HG02840 (cell line): Measurements from ENCODE around the gene CTNNBIP1.

Experiments
- ATAC-seq: cut with Tn5 transposase; IDR thresholded peaks from one replicate; pipeline ENCODE4 v1.9.1; 2021; ENCODE audit warnings: mild to moderate bottlenecking, moderate library complexity, moderate number of reproducible peaks; ENCODE audit not compliant: unreplicated experiment, low FRiP score

Gene CTNNBIP1

DNA sequence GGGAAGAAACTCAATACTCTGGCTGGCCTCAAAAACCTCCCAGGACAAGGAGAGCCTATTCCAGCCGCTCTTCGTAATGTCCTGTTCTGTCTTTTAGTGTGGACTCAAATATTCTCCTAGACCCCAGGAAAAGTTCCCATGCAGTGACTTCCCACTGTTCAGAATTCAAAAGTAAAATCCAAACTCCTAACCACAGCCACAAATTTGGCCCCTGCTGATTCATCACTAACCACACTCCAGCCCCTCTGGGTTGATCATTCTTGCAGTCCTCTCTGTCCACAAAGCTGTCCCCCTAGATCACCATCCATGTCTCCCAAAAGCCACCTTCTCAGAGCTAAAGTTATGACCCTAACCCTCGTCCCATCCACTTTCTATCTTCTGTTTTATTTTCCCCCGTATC, 5.1 kb downstream of the CTNNBIP1 start:
- ATAC-seq: no peak

DNA sequence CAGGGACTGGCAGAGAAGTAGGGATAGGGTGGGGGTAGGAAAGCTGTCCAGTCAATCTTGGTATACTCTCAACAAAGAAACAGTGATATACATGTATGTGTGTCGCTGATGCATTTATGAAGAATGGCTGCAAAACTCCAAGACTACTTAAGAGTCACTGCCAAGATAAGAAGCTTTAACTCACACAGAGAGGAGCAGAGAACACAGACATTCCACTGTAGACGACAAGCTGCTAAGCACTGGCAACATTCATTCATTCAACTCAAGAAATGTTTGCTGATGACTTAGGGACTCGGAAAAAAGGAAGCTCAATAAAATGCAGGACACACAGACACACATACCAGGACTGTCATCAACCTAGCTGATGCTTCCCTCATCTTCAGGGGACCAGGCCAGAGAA, 5.5 kb downstream of the CTNNBIP1 start:
- ATAC-seq: no peak

DNA sequence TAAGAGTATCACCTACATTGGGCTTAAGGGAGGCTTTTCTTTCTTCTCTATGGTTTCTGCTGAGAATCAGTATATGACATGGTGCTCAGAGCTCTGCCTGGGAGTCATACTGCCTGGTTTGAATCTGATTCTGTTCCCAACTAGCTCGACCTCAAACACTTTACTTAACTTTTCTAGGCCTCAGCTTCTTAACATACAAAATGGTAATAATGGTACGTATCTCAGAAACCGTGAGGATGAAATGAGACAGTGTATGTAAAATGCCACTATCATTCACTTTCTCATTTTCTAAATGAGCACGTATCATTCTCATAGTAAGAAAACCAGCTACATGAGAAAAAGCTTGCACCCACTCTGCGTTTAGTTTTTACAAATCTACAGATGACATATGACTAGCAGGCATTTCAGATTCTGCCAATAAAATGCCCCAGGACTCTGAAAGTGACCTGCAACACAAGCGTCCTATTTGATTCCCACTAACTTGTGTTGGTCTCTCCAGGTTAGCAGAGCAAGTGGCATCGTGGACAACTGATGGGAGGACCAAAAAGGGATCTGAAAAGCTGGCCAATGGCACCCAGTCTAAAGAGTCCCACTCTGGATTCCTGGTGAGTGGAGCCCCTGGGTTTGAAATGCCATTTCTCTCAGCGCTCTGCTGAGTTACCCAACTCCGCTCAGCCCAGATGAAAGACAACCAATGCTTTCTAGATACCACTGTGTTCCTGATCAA, 6.1 kb downstream of the CTNNBIP1 start:
- ATAC-seq: no peak

DNA sequence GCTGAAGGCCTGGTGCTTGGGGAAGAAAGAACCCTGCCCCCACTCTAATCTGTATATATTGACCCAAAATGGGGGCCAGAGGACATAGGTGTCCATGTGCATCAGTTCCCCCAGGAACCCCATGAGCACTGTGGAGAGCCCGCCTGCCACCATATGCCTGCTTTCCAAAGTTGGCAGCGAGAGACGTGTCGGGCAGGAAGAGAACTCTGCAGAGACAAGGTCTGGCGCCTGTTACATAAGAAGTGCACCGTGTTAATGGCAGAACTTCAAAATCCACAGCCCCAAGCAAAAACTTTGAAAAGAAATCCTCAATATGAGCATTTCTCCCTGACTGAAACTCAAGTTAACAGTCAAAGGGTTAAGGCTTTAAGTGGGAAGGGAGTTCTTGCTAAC, 8.0 kb downstream of the CTNNBIP1 start:
- no peak for ATAC-seq

DNA sequence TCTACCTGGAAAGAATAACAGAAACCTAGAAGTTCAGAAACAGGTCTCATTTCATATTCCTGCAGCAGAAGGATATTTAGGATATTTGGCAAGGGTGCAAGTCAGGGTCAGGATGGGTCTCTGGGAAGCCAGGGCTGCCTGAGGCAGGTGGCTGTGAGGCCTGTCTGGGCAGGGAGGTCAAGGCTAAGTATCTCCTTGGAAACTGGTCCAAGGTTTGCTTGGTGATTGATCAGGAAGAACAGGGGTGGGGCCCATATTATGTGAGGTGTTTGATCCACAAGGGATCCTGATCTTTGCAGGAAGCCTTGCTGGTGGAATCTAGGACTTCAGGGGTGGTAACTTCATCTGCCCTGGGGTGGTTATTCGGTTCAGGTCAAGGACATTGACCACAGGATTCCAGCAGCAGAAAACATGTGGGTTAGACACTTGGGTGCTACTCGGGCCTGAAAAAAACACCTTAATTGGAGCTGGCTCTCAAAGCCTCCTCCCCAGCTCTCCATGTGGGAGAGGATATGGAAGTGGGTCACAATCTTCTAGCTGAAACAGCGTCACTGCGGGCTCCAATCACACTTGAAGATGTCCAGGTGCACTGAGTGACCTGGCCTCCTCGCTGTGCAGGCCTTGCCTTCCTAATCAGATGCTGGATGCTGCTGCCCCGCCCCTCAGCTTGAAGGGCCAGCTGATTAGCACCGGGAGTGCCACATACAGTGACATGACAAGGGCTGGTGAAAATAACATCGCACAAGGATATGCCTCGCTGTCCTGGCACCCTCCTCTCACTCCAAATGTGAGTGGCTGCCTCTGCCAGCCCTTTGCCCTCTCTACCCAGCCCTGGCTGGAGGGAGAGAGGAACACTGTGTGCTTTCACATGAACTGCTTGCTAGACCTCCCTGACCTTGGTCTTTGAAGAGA, 8.7 kb downstream of the CTNNBIP1 start:
- no peak for ATAC-seq

DNA sequence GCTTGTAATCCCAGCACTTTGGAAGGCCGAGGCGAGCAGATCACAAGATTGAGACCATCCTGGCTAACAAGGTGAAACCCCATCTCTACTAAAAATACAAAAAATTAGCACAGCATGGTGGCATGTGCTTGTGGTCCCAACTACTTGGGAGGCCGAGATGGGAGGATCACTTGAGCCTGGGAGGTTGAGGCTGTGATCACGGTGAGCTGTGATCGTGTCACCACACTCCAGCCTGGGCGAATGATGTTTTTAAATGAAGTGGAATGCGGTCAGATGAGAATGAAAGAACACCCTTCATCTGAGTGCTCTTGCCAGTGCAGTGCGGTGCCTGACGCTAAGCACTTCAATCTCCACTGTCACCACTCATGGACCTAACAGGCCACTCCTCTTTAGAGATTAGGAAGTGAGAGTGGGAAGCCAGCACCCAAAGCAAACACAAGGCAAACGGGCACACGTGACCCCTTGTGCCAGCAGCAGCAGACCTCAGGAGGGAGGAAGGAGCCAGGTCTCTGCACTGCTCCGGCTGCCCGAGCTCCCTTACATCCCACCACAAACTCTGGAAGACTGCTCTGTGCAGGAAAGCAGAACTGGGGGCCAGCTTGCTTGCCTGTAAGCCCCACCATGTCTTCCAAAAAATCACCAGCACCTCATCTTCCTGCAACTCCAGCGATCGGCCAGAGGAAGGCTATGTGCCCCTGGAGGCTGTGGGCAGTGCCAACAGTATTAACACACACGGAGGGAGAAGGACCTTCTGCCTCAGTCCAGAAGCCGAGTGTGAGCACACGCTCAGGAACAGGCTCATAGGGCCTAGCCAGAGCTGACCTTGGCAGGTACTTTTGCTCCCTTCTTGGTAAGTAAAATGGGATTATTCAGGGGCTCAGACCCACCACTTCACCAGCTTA, 9.7 kb downstream of the CTNNBIP1 start:
- no peak for ATAC-seq

DNA sequence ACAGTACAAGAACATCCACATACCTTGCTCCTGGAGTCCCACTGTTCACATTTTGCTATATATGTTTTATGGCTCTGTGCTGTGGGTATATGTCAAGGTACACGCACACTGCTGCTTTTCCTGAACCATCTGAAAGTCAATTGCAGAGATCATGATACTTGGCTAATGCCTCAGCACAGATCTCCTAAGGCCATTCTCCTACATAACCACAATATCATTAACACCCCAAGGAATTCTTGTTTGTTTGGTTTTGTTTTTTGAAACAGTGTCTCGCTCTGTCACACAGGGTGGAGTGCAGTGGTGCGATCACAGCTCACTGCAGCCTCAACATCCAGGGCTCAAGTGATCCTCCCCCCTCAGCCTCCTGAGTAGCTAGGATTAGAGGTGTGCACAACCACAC, 16.0 kb downstream of the CTNNBIP1 start:
- no peak for ATAC-seq

DNA sequence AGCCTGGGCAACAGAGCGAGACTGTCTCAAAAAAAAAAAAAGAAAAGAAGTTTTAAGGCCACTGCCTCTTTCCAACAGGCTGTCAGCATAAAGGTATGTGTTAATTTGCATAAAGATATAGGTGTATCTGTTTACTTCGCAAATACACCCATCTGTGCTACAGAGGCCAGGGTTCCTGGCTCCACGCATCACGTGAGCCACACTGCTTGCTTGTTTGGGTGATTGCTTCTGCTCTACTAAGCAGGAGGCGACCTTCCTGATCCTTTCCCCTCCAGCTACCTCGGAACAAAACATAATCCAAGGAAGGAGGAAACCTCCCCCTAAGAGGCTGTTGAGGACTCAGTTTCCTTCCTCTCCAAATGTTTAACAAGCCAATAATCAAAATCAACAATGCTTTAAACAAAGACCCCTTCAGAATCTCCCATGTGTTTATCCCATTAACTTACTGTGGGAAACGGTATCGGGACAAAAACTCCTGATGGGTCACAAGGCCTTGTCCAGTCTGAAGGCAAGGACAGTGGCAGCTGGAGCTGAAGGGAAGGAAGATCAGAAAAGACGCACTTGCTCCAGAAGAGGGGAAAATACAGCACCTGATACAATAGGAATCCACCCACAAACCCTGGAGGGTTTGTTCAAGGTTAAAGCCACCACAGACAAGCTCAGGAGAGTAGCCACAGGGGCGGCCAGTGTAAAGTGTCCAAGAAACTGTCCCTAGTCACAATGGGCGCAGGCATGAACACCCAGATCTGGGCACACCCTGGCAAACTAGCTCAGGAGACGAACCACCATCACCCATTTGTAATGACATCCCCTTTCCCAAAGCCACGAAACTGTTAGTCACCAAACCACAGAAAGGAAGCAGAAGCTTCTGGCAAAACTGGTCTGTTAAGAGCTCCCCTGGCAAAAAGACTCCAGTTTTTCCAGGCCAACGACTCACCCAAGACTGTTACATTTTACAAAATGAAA, 17.2 kb downstream of the CTNNBIP1 start:
- ATAC-seq: no peak

DNA sequence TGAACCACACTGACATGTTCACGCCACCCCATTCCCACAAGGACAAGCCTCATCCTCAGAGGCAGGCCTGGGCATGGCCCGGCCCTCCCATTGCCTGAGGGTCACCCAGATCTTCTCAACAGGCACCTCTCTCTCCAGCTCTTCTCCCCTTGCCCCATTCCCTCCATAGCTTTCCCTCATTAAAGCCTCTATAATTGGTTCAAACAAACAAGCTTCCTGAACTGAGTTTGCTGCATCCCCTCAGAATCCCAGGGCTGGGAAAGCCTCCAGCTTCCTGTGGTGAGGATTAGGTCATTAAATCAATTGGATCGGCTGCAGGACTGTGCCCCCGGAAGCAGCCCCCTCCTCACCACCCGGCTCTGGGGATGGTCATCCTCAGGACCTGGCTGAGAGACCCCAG, 18.9 kb downstream of the CTNNBIP1 start:
- no peak for ATAC-seq

DNA sequence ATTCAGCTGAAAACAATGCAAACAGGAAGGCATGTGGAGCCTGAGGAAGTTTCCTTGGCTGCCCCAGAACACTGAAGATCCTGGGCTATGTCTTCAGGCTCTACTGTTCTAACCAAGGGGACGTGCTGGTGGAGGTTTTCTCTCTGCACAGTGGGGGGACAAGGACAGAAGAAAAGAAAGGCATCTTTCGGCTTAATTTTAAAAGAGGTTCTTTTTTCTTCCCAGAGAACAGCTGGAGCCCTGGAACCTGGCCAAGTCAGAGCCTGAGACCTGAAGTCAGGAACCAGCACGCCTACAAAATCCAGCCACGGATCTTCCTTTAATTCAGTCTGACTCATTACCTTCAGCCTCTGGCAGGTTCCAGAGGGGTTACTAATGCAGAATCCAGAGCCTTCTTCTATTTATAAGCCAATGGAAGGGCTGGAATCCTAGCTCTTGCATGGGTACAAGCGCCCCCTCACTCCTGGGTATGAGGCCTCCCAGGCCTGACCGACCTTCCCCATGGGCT, 19.8 kb downstream of the CTNNBIP1 start:
- ATAC-seq: no peak

DNA sequence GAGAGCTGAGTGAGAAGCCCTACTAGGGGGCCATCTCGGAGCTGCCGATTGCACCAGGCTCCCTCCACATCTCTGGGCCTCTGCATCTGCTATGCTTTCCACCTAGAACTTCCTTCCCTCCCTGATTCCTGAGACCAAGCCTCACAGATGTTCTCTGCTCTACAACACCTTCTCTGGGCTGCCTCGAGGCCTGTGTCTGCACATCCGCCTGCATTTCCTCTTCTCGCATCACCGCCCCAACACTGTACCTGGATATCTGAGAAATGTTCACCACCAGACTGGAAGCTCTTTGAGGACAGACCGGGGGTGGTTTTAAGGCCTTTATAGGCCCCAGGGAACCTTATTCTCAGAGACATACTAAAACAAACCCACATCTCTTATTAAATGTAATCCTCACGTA, 20.7 kb downstream of the CTNNBIP1 start:
- ATAC-seq: no peak

DNA sequence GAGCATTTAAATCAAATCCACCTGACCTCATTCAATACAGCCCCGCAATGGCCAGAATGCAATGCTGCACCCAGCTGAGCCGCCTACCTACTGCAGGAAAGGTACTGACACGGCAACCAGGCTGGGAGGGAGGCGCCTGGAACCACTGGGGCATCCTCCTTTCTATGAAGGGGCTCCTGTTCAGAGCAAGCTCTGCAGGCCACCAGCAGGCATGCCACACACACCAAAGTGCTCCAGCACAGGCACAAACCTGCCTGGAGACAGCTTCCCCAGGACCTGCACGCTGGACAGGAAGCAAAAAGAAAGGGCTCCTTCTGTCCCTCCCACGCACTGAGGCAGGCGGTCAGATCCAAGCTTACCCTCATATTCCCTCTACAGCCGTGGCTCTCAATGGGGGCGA, 21.2 kb downstream of the CTNNBIP1 start:
- no peak for ATAC-seq

DNA sequence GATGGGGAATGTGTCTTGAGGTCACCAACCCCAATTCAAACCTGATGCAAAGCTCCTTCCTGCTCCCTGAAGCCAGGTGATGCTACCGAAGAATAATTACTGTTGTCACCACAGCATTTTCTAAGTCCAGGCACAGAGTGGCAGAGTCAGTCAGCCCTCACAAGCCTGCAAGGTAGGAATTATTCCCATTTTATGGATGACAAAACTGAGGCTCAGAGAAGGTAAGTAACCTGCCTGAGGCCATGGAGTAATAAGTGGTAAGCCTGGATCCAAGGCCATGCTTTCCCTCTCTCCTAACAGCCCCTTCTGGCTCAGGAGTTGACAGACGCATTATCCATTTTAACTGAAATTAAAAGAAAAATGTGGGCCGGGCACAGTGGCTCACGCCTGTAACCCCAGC, 23.0 kb downstream of the CTNNBIP1 start:
- no peak for ATAC-seq

DNA sequence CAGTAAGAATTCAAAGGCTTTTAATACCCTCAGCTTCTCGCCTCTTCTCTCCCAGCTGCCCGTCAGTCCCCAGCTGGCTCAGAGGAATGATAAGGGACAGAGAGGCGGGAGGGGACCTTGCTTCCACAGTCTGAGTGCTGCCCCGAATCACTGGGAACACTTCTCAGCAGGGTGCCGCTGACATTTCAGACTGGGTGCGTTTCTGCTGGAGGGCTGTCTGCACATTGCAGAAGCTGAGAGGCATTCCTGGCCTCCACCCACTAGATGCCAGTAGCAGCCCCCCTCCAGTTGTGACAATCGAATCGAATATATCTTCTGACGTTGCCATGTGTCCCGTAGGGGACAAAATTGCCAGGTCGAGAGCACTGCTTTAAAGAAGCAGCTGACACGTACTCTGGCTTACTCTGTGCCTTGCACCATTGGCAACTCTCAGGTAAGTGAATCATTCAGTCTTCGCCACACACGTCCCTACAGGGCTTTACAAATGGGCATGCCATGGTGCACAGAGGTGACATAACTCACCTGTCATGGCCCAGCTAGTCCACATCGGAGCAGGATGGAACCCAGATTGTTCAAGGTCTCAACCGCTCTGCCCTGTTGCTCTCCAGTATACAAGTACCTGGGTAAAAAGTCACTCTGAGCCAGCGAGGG, 23.9 kb downstream of the CTNNBIP1 start:
- no peak for ATAC-seq

DNA sequence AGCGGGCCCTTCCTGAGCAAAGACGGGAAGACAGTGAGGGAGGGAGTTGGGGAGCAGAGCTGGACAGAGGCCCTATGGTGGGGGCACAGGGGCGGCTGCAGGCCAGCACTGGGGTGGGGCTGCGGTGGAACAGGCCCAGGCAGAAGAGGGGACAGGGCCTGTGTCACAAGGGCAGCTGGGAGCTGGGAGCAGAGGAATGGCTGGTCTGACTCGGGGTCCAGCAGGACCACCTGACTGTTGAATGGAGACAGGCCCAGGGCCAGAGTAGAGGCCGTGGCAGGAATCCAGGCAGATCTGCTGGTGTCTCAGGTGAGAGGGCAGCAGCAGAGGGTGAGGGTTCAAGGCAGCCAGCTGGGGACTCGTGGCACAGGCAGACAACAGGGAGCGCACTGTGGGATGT, 25.3 kb downstream of the CTNNBIP1 start:
- no peak for ATAC-seq

DNA sequence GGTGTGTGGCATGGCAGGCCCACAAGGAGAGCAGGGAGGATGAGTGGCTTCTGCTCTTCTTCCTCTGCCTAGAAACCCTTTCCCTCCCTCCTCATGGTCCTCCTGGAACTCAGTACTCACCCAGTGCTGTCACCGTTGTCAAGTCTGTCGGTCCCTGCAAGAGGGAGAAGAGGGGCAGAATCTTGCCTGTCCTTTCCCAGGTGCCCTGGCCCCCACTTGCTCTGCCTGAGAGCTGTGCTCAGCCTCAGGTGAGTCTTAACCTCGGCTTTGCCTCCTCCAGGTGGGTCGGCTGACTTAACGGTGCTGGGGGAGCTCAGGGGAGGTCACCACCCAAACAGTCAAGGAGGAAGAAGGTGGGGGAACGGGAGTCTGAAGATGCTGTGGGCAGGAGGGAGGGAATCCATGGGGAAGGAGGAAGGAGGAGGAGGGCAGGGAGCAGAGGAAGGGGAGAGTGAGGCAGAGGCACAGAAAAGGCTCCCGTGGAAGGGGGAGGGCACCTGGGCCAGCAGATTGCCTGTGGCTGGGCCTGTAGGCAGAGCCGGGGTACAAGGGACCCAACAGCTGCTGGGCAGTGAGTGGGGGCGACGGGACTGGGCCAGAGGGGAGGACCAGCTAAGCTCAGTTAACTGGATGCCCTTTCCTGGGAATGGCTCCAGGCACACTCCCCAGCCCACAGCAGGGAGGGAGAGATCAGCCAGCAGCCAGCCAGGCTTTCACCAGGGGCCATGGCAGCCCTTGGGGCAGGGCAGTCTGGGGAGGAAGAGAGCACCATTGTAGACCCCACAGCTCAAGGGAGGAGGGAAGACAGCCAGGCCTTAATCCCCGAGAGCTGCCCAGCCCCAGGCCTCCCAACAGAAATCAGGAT, 26.3 kb downstream of the CTNNBIP1 start:
- ATAC-seq: no peak

DNA sequence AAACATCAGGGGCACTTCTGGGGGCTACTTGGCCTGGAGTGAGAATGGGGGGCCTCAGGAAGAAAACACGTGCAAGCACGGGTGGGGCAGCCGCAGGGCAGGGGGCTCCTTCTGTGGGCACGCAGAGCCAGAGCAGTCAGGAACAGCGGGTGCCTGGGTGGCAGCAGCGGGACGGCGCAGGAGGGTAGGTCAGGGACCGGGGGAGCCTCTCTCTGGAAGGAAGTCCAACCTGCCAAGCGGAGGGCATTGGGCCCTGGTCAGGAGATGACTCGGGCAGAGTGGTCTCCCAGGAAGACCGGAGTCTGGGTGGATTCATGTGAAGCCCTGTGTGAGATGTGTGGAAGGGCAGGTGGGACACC, 27.1 kb downstream of the CTNNBIP1 start:
- ATAC-seq: no peak

DNA sequence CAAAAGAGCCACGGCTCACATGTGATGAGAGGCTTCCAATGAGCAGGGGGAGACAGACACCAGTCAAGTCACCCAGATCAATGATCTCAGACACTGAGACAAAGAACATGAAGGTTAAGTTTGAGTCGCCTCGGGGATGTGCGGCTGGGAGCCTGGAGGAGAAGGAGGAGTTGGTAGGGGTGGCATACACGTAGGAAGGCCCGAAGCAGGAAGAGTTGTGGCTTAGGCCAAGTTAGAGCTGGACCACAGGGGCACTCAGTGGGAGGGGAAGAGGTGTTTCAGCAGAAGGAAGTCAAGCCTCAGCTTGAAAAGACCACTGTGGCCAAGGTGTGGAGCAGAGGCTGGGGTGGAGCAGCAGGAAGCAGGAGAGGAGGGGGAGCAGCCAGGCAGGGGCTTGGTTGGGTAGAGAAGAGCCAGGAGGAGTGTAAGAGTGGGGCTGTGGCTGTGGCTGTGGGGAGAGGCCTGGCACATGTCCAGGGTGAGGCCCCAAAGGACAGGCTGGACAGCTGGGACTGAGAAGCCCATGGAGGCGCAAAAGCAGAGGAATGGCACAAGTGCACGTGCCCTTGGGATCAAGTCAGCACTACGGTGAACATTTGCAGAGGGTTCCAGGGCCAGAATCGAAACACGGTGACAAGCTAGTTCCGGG, 27.6 kb downstream of the CTNNBIP1 start:
- ATAC-seq: no peak
